ENCODE measurements around the gene IL17RD.

The IL17RD gene
- total RNA-seq, result 0 to 0.08 (median 0) reads per million in 4 donors

DNA sequence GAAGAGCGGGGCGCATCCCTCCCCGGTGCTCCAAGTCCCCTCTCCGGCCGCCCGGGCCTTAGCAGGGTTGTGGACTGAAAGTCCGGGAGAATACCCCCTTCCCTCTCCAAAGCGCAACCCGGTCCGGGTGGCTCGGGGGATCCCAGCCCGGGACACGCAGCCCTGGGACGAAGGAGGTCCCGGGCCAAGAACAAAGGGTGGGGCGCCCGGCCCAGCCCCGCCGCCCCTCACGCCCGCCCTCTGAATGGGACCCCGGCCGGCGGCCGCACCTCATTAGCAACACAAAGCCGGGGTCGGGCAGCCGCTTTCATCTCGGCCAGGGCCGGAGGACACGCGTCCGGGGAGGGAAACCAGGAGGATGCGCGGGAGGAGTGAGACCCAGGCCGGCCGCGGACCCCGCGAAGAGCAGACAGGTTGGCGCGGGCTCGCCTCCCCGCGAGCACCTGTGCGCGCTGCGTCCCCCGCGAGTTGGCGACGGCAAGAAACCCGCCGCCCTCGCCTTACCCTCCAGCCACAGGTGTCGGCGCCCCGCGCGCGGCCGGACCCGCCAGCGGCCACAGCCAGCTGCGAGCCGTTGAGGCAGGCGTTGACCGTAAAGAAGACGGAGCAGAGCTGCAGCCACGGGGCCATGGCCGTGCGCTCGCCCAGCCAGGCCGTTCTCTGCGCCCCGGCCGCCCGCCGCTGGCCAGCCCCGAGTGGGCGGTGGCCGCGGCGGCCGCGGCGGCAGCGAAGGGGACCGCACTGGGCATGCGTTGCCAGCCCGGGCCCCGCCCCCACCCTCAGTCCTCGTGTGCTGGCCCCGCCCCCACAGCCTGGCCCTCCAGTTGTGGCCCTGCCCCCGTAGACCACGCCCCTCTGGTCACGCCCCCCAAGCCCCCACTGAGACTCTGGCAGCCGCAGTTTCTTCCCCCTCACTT is at the start of gene IL17RD:
TSS of gene IL17RD (minus strand) at position 697 of the 917 bp plus-strand sequence. CDS start at position 630, 67 bp downstream.
- DNase-seq, result peak in 2 of 5 donors; percentile 18 to 53

DNA sequence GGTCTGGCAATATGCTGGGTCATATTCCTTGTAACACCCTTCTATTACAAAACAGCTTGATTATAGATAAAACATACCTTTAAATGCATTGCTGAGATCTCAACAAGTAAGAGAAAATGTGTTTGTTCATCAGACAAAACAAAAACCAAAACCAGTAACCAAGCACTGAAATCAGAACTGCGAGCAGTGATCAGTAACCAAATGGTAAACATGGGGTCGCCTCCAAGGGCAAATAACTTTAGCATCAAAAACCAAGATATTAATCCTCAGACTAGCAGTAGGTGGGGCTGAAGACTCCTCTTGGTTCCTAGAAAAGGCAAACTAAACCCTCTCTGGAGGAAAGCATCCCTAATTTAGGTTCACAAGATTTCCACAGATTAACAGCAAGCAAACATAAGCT is 41.3 kb upstream of the IL17RD start:
- DNase-seq, result no peak

DNA sequence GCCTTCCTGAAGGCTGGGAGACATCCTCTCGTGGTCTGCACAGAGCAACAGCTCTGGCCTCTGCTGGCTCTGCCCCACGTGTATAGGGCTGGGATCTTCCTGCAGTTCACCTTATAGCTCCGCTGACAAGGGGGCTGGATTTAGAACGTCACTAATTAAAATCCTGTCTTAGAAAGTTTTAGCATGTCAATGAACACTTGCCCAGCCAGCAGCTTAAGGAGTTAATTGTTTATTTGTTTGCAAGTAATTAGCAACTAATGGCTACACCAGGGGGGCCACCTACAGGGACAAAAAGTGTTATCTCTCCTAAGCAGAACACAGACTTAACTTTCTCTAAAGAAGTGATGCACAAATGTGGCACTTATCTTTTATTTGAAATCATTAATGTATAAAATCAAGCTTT is 34.7 kb upstream of the IL17RD start, which contains the start of gene HESX1:
TSS of gene HESX1 (minus strand) at position 84 of the 403 bp plus-strand sequence. CDS start at position 24, 60 bp downstream.
- no peak for DNase-seq

DNA sequence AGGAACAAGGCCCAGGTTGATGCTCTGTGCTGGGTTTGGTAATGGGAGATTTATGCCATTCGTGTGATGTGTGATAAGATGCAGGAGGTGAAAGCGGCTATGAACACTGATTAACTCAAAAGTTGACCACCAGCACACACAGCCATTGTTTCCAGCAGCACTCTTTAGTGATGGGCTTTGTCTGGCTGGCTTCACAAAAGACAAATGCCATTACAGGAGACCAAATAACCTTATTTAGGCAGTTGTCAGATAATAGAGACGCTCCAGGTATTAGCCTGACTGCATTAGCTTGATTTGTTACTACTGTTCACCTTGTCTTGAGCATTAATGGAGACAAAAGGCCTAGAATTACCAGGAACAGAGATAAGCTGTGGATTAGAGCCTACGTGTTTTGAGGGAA is 29.5 kb upstream of the IL17RD start:
- no peak for DNase-seq

DNA sequence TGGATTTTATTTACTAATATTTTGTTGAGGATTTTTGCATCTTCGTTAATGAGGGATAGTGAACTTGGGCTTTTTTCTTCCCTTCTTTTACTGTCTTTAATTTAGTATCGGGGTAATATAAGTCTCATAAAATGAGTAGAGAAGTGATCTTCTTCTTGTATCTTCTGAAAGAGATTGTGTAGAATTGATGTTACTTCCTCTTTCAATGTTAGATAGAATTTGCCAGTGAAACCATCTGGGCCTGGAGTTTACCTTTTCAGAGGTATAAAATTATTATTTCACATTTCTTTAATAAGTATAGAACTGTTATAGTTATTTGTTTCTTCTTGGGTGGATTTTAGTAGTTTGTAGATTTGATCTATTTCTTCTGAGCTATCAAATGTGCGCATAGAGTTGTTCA is 26.9 kb upstream of the IL17RD start:
- DNase-seq, result no peak

DNA sequence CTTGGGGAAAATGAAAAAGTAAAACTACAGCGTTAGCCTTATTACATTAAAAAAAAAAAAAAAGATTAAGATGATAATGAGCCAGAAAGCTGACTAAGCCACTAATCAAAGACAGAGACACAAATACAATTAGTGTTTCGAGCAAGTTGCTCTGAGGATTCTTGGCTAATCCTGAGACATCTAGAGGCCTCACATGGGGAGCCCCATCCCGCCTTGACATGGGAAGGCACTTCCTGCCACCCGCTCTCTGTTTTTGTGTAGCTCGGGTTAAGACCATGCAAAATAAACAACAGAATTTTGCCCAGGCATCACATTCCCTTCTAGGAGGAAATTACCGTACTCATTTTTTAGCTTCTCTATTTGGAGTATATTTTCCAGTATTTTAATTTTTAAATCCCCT is 19.4 kb upstream of the IL17RD start:
- no peak for DNase-seq

DNA sequence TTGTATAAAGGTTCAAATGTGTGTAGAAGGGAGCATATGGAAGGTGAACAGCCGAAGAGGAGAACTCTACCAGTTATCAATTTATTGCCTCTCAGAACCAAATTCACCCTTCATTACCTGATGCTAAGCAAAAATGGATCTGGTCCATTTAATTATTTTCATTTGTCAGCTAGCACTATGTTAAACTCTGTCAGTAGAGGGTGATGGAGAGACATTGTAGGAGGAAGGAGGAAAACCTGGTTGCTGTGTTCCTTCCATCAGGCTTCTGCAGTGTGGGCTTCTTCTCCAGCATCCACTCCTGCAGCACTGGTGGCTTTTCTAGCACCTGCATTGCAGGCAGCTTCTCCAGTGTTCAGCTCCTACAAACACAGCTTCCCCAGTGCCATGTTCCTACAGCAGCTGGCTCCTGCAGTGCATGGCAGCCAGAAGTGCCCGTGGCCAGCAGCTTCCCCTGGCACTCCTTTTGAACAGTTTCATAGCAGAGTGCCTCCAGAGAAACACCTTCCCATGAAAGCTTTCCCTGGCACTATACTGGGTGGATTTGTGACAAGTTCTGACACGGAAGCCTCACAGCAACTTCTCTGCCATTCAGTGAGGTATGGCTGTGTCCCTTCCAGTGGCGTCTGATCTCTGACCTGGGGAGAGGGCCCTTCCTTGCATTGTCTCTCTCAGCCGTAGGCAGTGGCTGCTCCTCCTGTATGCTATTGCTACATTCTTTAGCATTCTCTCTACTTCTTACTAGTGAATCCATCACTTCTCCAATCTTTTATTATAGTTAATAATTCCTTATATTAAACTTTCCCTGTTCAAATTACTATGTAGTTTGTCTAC is 14.6 kb upstream of the IL17RD start:
- DNase-seq, result no peak

DNA sequence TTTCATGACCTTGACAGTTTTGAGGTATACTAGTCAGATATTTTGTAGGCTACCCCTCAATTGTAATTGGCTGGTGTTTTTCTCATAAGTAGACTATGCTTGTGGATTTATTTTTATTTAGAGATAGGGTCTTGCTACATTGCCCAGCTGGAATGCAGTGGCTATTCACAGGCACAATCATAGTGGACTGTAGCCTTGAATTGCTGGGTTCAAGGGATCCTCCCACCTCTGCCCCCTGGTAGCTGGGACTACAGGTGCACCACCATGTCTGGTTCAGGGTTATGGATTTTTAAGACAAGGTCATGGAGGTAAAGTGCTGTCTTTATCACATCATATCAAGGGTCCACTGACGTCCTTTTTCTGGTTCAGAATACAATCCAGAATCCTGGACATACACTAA is 10.9 kb upstream of the IL17RD start:
- DNase-seq, result no peak

DNA sequence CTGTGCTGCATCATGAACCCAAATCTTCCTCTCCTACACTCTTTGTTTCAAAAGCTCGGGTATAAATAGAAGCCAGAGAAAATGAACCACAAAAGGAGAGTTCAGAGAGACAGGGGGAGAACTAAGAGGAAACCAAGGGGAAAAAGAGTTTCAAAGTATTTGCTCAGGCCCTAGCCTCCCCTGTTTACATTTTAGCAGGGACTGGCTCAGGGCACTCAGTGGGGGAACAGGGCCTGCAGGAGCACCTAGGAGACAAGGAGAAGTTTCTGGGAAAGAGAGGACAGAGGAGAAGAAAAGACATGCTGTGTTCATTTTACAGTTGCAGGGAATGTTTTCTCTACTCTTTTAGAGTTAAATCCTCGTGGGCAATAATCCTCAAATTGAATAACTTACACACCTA is 8.5 kb upstream of the IL17RD start:
- no peak for DNase-seq

DNA sequence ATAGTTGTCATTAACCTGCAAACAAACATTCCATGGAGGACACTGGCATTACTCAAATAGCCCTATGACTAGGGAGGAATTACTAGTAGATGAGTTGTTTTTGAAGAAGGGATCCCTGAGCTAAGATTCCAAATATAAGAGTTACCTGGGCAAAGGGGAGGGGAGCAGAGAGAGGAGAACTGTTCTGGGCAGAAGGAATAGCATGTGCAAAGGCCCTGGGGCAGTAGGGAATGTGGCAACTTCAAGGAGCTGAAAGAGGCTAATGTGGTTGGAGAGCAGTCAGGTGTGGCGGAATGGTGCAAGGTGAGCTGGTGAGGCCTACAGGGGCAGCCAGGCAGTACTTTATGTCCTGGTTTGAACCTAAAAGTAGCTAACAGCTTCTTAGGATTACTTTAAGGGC is 5.8 kb upstream of the IL17RD start:
- no peak for DNase-seq

DNA sequence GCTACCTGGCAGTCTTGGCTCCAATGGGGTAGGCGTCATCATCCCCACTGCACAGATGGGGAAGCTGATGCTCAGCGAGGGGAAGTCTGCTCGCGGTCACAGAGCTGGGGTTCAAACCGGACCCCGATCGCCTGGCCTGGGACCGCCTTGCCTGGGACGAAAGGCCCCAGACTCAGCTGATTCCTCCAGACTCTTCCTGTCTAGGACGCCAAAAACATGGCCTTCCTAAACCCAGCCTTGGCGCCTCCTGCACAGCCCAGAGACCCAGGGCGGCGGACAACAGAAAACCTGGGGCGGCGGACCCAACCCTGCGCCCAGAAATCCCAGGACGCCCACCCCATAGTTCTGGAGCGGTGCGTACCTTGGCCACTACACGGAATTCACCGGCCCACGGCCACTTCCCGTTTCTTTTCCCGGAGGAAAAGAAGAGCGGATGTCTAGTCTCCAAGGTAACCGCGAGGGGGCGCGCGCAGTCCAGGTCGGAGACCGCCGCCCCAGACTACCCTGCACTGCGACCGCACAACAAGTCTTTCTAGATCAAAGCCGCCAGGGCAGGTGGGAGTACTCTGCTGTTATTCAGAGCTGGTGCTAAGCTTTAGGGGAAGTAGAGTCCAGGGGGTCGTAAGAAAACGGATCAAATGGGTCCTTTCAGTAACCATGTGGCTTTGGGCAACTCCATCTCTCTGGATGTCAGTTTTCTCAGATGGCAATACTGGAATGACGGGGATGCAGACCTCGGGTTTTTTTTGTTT is 4.9 kb upstream of the IL17RD start:
- peak; percentile 22 to 59 (median 32) for DNase-seq

DNA sequence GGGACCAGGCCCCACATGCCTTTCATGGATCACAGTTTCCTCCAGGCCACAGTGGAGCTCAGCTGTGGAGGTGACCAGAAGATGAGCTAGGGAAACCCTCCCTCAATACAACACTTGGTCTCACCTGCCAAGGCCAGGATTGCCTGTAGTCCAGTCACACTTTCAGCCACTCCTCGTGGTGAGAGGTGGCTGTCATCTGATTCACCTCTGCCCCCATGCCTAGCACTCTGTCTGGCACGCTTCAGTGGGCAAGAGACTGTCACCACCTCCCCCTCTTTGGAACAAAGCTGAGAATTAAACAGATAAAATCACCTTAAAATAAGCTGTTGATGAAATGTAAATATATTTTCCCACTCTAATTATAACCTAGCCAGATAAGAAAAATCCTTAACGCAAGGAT is 4.0 kb upstream of the IL17RD start:
- no peak for DNase-seq

DNA sequence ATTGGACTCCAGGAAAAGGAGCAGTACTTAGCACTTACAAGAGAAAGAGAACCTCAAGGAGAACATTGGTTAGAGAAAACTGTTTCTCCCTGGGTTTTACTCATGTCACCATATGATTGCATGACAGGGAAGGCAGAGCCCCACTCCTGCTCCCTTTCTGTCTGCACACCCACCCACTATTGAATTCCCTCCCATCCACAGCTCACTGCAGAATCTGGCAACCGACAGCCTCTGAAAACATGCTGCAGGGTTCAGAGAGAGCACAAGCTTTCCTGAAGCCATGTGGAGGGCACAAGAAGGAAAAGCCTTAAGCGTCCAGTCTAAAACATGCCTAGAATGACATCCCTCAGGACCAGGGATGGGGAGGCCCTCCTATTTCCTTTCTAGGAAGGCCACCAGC is 3.0 kb upstream of the IL17RD start:
- DNase-seq, result no peak

DNA sequence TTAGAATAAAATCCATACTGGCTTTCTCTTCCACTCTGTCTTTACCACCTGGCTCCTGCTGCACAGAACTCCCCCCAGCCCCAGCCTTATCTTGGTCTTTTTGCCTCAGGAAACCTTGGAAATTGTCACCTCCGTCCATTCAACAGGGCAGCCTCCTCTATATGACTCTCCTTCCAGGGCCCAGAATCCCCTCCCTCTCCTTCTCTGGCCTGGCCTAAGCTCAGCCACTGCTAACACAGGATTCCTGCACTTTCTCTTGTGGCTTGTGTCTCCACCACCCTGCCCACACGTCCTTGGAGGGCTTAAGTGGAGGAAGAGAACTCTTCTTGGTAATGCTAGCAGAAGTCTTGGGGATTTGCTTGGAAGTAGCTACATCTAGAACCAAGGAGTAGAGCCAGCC is 1.5 kb upstream of the IL17RD start:
- DNase-seq, result no peak

DNA sequence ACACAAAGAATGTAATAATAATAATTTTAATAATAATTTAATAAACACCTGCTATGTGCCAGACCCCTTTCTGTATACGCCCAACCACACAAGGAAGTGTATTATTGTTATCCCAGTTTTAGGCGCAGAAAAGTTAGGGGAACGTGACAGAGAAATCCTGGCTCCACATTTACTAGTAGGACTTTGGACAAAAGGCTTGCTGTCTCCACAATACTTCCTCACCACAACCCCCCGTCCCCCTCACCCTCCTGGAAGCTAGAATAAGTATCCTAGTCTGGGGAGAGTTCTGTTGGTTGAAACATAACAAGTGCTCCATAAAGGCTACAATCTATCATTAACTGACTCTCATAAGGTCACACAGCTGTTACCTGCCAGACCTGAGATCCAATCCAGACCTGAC is 488 bp upstream of the IL17RD start:
- no peak for DNase-seq

DNA sequence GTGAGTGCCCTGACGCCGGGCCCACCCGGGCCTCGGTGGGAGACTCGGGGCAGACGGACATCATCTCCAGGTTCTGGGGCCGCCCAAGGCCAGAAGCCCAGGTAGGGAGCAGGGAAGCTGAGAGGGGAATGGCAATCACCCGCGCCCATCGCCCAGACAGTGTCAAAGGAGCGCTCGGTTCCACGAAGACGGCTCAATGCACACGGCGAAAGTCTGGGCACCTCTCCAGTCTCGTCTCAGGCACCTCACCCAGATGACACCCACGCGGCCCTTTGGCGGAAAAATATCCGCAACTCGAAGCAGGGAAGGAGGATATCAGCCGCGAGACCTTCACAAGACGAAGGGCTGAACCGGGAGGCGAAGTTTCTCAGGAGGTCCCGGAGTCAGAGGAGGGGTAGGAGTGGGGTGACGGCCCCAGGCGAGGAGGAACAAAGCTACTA is 916 bp downstream of the IL17RD start:
- DNase-seq, result no peak

DNA sequence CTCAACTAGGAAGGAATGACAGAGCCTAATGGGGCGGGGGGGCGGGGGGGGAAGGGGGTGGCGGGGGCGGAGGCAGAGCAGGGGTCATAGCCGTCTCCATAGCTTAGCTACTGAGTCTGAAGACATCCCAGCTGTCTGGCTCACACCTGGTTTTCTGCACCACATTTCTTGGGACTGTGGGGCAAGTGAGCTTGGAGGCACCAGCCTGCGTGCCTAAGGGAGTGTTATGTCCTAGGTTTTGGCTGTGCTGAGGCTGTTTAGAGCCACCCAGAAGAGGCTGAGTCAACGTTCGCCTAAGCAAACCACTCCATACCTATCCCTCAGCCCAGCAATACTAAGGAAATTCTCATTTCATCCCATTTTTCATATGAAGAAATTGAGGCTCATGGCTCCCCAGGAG is 1.4 kb downstream of the IL17RD start:
- DNase-seq, result no peak

DNA sequence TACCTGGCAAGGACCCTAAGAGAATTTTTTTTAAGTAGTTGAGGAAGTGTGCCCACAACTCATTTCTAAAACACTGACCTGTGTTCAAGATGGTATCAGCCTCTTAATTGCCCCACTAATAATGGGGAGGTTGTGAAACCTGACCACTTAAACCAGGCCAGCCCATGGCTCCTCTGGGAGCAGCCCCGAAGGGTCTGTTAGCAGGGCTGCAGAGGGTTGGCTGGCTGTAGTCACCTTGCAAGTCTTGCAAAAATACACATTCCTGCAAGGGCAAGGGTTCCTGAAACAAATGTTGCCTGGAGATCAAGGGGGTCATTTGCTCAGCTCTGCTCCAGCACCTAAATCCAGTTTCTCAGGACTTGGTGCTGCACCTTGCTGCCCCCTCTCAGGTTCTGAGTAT is 3.2 kb downstream of the IL17RD start:
- DNase-seq, result no peak

DNA sequence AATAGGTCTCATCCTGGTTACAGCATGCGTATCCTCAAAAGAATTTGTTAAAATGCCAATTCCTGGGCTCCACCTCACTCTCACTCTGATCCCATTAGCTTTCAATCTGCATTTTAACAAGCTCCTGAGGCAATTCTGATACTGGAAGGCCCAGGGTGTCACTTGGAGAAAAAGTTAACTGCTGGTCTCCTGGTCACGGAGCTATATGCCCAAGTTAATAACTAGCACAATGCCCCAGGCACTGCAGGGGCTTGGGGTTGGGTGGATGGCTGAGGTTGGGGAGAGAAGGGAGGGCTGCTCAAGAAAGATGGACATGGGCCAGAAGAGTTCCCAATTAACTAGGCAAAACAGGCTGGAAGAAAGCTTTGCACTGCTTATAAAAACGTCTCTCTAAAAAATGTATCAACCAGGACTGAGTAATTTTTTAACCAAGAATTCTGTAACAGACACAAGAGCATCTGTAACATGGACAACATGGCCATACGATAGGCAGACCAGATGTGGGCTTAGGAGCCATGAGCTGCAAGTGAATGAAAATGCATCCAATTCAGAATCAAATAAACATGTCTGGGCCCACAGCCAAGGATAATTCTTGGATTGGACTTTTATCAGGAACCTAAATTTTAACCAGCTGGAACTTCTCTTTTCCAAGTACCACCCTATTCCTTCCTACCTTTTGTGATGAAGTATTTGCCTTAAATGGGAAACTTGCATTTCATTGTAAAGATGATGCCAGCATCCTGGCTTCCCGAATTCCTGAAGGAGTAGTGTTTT is 4.2 kb downstream of the IL17RD start:
- DNase-seq, result no peak

DNA sequence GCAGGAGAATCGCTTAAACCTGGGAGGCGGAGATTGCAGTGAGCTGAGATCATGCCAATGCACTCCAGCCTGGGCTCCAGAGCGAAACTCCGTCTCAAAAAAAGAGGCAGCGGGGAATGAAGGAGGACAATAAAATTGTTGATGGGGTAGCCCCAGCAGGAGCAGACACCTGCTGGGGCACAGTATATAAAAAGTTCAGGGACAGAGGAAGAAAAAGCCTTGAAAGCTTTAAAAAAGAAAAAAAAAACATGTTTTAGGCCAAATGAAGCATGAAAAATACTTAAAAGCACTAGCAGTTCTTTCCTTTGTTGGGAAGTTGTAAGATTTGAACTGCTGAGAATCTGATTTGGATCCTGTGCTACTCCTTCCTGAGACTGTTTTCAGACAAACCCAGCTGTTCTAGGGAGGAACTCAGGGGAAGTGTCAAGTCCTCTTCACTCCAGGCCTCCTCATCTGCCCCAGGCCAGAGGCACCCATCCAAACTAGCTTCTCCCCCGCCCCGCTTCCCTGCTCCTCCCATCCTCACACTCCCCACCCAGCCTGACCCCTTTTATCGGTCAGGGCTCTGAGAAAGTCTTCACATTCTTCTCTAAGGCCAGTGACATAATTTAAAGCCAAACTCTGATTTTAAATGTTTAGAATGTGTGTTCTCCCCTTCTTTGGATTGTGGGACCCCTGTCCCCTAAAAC is 4.9 kb downstream of the IL17RD start:
- DNase-seq, result no peak

Measured in T-helper 1 cell (primary cell).